ENCODE results near the gene TTC39A. TPM values are rescaled to one million over a fixed set of nuclear protein-coding genes. Genes with fewer than 3 reads are reported as not detected.

The TTC39A gene
- total and polyA plus RNA-seq, 8 donors, result 10.5 to 28.4 (median 16.0) TPM

- 68 to 74% methylated on average over 1 of the region's 1 CpG for WGBS, 2 donors
- Histone ChIP-seq H3K27ac (no peak overlapping the region), H3K36me3 (no peaks in the 10 kb centered on the region), H3K4me3 (no peak overlapping the region), H3K27me3 (no peaks in the 10 kb centered on the region), H3K9me3 (no peaks in the 10 kb centered on the region), H3K4me1 (no peaks in the 10 kb centered on the region)
- ATAC-seq (peak in 2 of 4 donors; percentile 47 to 62), DNase-seq (no peak), FAIRE-seq (no peak)
- intact Hi-C loops (cut with DNase I), result no loop called here
- TF ChIP-seq CTCF (IDR thresholded peaks at IDR 0.05), result no peak
Measured at GRCh38 chr1:51351907-51352306, 21.5 kb upstream of the TTC39A start.

- 94 to 95% methylated on average over 3 of the region's 3 CpGs for WGBS, 2 donors
- no peak for TF ChIP-seq CTCF (IDR thresholded peaks at IDR 0.05)
- H3K27ac ChIP-seq, result no peak overlapping the region
- no peaks in the 10 kb centered on the region for H3K9me3 ChIP-seq
- DNase-seq, result no peak
- no peaks in the 10 kb centered on the region for H3K36me3 ChIP-seq
- H3K4me1 ChIP-seq, result no peaks in the 10 kb centered on the region
- no peak for ATAC-seq
- no peaks in the 10 kb centered on the region for H3K27me3 ChIP-seq
- intact Hi-C loops (cut with DNase I), result no loop called here
- FAIRE-seq, result no peak
- H3K4me3 ChIP-seq, result no peak overlapping the region
Measured at GRCh38 chr1:51349862-51350261, 19.5 kb upstream of the TTC39A start.

- TF ChIP-seq CTCF (IDR thresholded peaks at IDR 0.05), result no peak
- FAIRE-seq, result no peak
- intact Hi-C loops (cut with DNase I), result no loop called here
- no peaks in the 10 kb centered on the region for H3K9me3 ChIP-seq
- H3K27me3 ChIP-seq, result no peaks in the 10 kb centered on the region
- ATAC-seq, result no peak
- H3K36me3 ChIP-seq, result no peaks in the 10 kb centered on the region
- DNase-seq, result no peak
- no peak overlapping the region for H3K4me3 ChIP-seq
- H3K27ac ChIP-seq, result no peak overlapping the region
- no peaks in the 10 kb centered on the region for H3K4me1 ChIP-seq
Measured at GRCh38 chr1:51348147-51348527, 17.8 kb upstream of the TTC39A start.

GRCh38 chr1:51347398-51348146 lies 17.2 kb upstream of the TTC39A start:
- H3K4me3 ChIP-seq, result no peak overlapping the region
- no peak for FAIRE-seq
- no peaks in the 10 kb centered on the region for H3K36me3 ChIP-seq
- intact Hi-C loops (cut with DNase I), result no loop called here
- no peak overlapping the region for H3K27ac ChIP-seq
- DNase-seq, result no peak
- ATAC-seq, result no peak
- H3K4me1 ChIP-seq, result no peaks in the 10 kb centered on the region
- H3K27me3 ChIP-seq, result no peaks in the 10 kb centered on the region
- TF ChIP-seq CTCF (IDR thresholded peaks at IDR 0.05), result no peak
- no peaks in the 10 kb centered on the region for H3K9me3 ChIP-seq
- WGBS, 2 donors, result 83 to 86% methylated on average over 6 of the region's 6 CpGs

- Histone ChIP-seq H3K36me3 (no peaks in the 10 kb centered on the region), H3K4me1 (no peaks in the 10 kb centered on the region), H3K27ac (no peak overlapping the region), H3K9me3 (no peaks in the 10 kb centered on the region), H3K27me3 (no peaks in the 10 kb centered on the region), H3K4me3 (no peak overlapping the region)
- FAIRE-seq (no peak), DNase-seq (no peak), ATAC-seq (no peak)
- intact Hi-C loops (cut with DNase I), result no loop called here
- TF ChIP-seq CTCF (IDR thresholded peaks at IDR 0.05), result no peak
- WGBS, 2 donors, result 60 to 65% methylated on average over 7 of the region's 7 CpGs
Measured at GRCh38 chr1:51346086-51346942, 16.0 kb upstream of the TTC39A start.

All from pancreas (tissue), 10 donors.